ENCODE measurements around the gene NMS.

The NMS gene

GRCh38 chr2:100494712-100495111 is 24.4 kb downstream of the NMS start:
- no peak for DNase-seq

DNA sequence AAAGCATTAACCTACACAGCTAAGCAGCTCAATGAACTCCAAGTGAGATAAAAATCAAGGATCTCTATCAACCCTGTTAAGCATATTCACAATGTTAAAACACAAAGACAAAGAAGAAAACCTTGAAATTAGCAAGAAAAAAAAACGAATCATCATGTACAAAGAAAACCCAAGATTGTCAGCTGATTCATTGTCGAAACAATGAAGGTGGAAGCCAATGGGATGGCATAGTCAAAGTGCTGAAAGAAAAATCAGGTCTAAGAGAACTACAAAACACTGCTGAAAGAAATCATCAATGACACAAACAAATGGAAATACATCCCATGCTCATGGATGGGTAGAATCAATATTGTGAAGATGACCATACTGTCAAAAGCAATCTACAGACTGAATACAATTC is 32.5 kb downstream of the NMS start:
- DNase-seq, result no peak

GRCh38 chr2:100504542-100504941 is 34.3 kb downstream of the NMS start:
- DNase-seq, result no peak

DNA sequence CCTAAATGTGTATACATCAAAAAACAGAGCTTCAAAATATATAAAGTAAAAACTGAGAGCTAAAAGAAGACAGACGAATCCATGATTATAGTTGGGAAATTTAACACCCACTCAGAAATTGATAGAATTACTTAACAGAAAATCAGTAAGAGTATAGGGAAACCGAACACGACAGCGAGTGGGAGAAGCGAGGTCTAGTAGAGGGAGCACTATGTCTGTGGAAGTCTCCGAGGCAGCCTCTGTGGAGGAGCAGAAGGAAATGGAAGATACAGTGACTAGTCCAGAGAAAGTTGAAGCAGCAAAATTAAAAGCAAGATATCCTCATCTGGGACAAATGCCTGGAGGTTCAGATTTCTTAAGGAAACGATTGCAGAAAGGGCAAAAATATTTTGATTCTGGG is 38.8 kb downstream of the NMS start:
- DNase-seq, result no peak

DNA sequence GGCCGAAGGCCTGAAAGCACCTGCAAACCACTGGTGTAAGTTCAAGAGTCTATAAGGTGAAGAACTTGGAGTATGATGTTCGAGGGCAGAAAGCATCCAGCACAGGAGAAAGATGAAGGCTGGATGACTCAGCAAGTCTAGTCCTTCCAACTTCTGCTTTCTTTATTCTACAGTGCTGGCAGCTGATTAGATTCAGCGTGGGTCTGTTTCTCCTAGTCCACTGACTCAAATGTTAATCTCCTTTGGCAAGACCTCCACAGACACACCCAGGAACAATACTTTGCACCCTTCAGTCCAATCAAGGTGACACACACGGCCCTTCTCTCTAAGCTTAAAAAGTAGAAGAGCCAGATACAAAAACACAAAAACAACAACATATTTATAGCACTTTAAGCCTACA is 43.4 kb downstream of the NMS start:
- DNase-seq, result no peak

- no peak for DNase-seq
Measured at GRCh38 chr2:100517556-100517955, 47.3 kb downstream of the NMS start.

GRCh38 chr2:100518801-100519200 is 48.5 kb downstream of the NMS start:
- no peak for DNase-seq

DNA sequence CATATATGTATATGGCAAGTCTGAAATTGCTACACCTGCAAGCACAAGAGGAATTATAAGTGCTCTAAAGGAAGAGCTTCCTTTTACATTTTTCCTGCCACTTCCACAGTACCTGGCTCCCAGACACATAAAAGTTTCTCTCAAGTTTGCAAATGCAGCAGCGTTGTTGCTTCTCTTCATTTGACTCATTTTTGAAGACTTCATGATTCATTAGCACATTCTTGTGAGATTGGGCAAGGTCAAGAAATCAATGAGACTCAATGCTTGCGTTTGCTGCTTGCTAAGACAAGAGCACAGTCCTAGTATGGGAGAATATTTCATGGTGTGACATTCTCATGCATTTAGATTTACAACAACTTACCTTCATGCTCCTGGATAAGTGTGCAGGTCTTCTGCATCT is 49.9 kb downstream of the NMS start:
- no peak for DNase-seq

GRCh38 chr2:100522430-100522829 is 52.1 kb downstream of the NMS start:
- DNase-seq, result no peak

DNA sequence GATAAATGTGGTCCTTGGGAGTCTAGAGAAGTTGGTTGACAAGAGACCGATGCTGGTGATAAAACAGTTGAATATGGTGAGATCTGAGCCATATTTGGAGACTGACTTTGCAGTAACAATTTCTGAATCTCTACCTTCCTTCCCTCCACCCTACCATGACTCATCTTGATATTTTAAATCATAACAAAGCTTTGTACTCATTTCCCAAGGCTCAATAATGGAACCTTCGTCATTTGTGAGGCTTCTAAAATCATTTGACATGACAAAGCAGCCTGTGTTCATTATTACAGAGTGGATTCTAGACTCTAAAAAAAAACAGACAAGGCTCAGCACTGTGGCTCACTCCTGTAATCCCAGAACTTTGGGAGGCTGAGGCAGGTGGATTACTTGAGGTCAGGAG is 54.0 kb downstream of the NMS start:
- DNase-seq, result no peak

DNA sequence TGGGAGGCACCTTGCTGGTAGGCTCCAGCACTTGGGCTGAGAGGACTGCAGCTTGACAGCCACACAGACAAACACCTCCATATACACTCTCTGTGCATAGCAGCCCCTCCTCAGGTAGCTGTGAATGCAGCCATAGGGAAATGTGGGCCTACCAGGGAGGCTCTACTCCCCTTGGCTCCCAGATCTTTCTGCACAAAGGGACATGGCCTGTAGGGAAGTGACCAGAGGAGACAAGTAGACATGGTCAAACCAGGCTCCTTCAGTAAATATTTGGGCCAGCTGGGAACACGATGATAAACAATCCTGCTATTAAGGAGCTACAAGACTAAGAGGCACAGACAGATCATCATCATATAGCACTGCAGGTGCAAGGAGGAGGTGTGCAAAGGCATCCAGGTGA is 56.6 kb downstream of the NMS start:
- DNase-seq, result no peak

DNA sequence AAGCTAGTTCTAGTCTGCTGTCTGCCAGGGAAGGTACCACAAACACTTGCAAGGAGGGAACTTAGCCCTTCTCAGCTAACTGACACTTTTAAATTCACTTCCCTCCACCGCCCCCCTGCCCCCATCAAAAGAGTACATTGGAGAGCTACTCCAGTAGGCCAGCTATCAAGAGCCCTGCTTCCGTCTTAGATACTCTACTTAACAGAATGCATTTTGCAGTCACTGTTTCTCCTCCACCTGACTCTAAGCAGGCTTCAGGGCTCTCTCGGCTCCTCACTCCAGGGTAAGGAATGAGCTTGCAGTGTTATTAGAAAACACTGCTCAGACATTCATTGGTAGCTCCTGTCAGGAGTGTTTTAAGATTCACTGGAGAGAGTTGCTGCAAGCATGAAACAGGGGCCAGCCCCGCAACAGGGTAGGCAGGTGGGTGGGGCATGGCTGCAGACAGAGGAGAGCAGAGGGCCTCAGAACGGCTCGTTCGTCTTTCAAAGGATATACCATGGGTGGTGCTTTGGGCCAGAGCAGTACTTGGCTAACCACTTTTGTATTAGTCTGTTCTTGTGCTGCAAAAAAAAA is 57.2 kb downstream of the NMS start:
- no peak for DNase-seq

GRCh38 chr2:100529176-100529575 is 58.9 kb downstream of the NMS start:
- DNase-seq, result no peak

- DNase-seq, result no peak
Measured at GRCh38 chr2:100529900-100530299, 59.6 kb downstream of the NMS start.
